ENCODE results near the gene C19orf81. TPM values are rescaled to one million over a fixed set of nuclear protein-coding genes. Genes with fewer than 3 reads are reported as not detected.
"Not testable (repeated sequence)": the region's sequence is repeated elsewhere in the genome, so short reads cannot be mapped to it uniquely, and the experiment has no call there.

Gene C19orf81
- total and polyA plus RNA-seq, 10 donors: not detected

GRCh38 chr19:50607874-50608785 is 41.1 kb upstream of the C19orf81 start:
- Histone ChIP-seq H3K9me3 (peaks cover 0 to 11% (median 0%) of the 10 kb centered on the region in 8 donors), H3K27me3 (replicated peaks in 1 of 7) (peaks cover 0 to 57% (median 18%) of the 10 kb centered on the region in 7 donors), H3K4me1 (peaks cover 0 to 13% (median 0%) of the 10 kb centered on the region in 6 donors), H3K4me3 (peak overlapping the region in 1 of 8 donors; percentile 28), H3K27ac (no peak overlapping the region), H3K36me3 (no peaks in the 10 kb centered on the region)
- TF ChIP-seq CTCF (IDR thresholded peaks at IDR 0.05 in 8 of 11, conservative IDR thresholded peaks at IDR 0.05 in 3 of 11) (peak in 5 of 11 experiments; percentile 24 to 59 (median 38)), POLR2A (IDR thresholded peaks at IDR 0.05) (no peak), POLR2AphosphoS5 (IDR thresholded peaks at IDR 0.05) (no peak)
- peak; percentile 84 for DNase-seq
- intact Hi-C loops (cut with DNase I; ENCODE audit: low total_unique reads): no loop called here
- 14 to 20% (median 19%) methylated on average over 52 to 56 of the region's 56 CpGs for WGBS, 5 donors

GRCh38 chr19:50612504-50613404 is 36.5 kb upstream of the C19orf81 start:
- DNase-seq; H3K27ac ChIP-seq; H3K9me3 ChIP-seq; intact Hi-C loops (cut with DNase I; ENCODE audit: low total_unique reads); H3K4me1 ChIP-seq; H3K36me3 ChIP-seq; H3K4me3 ChIP-seq: not testable (repeated sequence)
- H3K27me3 ChIP-seq (replicated peaks in 1 of 7): peaks cover 0 to 42% (median 3%) of the 10 kb centered on the region in 7 donors
- WGBS, 5 donors: 72 to 85% (median 80%) methylated on average over 11 of the region's 11 CpGs

GRCh38 chr19:50618379-50618778 is 30.9 kb upstream of the C19orf81 start:
- H3K4me3 ChIP-seq; H3K27ac ChIP-seq; H3K36me3 ChIP-seq; H3K4me1 ChIP-seq; H3K9me3 ChIP-seq; intact Hi-C loops (cut with DNase I; ENCODE audit: low total_unique reads): not testable (repeated sequence)
- 85 to 93% (median 91%) methylated on average over 4 of the region's 5 CpGs for WGBS, 5 donors
- H3K27me3 ChIP-seq (replicated peaks in 1 of 7): peaks cover 0 to 23% (median 0%) of the 10 kb centered on the region in 7 donors
- peak; percentile 1 for DNase-seq

GRCh38 chr19:50619184-50619583 is 30.1 kb upstream of the C19orf81 start:
- 75 to 82% (median 80%) methylated on average over 5 of the region's 5 CpGs for WGBS, 5 donors
- H3K27ac ChIP-seq; H3K9me3 ChIP-seq; H3K4me1 ChIP-seq; intact Hi-C loops (cut with DNase I; ENCODE audit: low total_unique reads); H3K4me3 ChIP-seq; H3K36me3 ChIP-seq: not testable (repeated sequence)
- peak; percentile 9 for DNase-seq
- H3K27me3 ChIP-seq (replicated peaks in 1 of 7): peaks cover 0 to 18% (median 0%) of the 10 kb centered on the region in 7 donors

DNA sequence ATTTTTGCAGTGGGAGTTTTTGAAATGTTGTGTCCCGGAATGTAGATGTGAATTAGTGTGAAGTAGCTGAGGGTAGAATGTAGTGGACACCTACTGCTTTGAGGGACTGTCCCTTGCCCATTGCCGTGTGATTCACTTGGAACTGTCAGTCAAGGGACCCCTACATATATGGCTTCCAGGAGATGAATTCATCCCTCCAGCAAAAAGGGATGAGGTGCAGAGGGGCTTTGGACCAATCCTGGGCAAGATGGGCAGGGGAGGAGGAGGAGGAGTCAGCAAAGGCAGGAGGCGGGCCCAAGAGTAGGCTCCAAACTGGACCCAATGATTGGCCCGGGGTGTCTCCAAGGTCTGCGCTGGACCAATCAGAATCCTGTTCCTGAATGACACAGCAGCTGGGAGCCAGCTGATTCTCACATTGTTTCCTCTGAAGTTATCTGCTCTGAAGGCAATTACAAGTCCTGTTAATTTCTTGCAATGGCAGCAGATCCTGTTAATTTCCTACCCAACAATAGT is 28.8 kb upstream of the C19orf81 start:
- H3K36me3 ChIP-seq; H3K9me3 ChIP-seq; H3K27ac ChIP-seq; H3K4me1 ChIP-seq; intact Hi-C loops (cut with DNase I; ENCODE audit: low total_unique reads); H3K4me3 ChIP-seq: not testable (repeated sequence)
- peak; percentile 17 for DNase-seq
- WGBS, 5 donors: 81 to 95% (median 83%) methylated on average over 1 to 3 of the region's 5 CpGs
- peaks cover 0 to 18% (median 0%) of the 10 kb centered on the region in 7 donors for H3K27me3 ChIP-seq (replicated peaks in 1 of 7)

Measured in spleen (tissue), 11 donors.